ENCODE data around the gene INTS11. TPM values are rescaled to one million over a fixed set of nuclear protein-coding genes. Genes with fewer than 3 reads are reported as not detected.

The INTS11 gene
- total RNA-seq, 3 donors from 2014 or later (not counting 1 experiment from before 2014, with no cell fraction given), result 150 to 189 (median 181) TPM

- no peak overlapping the region for H3K27ac Mint-ChIP-seq
- peaks cover 15 to 31% of the 10 kb centered on the region in 2 donors for H3K4me1 Mint-ChIP-seq
- intact Hi-C loops (cut with micrococcal nuclease), result no loop called here
- Histone ChIP-seq H3K36me3 (ENCODE audit: control insufficient read depth, insufficient read depth, low read length) (peaks cover 27% of the 10 kb centered on the region), H3K27me3 (ENCODE audit: control insufficient read depth, insufficient read depth, low read length) (no peaks in the 10 kb centered on the region), H3K9me3 (ENCODE audit: control insufficient read depth, insufficient read depth, low read length) (no peaks in the 10 kb centered on the region), H3K27ac (ENCODE audit: low read length) (no peak overlapping the region), H3K4me3 (ENCODE audit: low read length) (no peak overlapping the region), H3K4me1 (ENCODE audit: control insufficient read depth, insufficient read depth, low read length) (peaks cover 9% of the 10 kb centered on the region)
- TF ChIP-seq CTCF (IDR thresholded peaks at IDR 0.05), result no peak
- 98% methylated on average over 8 of the region's 8 CpGs for WGBS (ENCODE audit: insufficient coverage)
- no peaks in the 10 kb centered on the region for H3K9me3 Mint-ChIP-seq
- H3K4me3 Mint-ChIP-seq, result no peak overlapping the region
- DNase-seq (no peak), ATAC-seq (no peak)
- H3K27me3 Mint-ChIP-seq (ENCODE audit: low read depth in 2 of 2), result no peaks in the 10 kb centered on the region
- H3K36me3 Mint-ChIP-seq, result no peaks in the 10 kb centered on the region
Observed at GRCh38 chr1:1262758-1263157, 61.7 kb downstream of the INTS11 start.

- ATAC-seq (no peak), DNase-seq (no peak)
- 98% methylated on average over 17 of the region's 17 CpGs for WGBS (ENCODE audit: insufficient coverage)
- intact Hi-C loops (cut with micrococcal nuclease), result no loop called here
- Mint-ChIP-seq H3K27me3 (ENCODE audit: low read depth in 2 of 2) (no peaks in the 10 kb centered on the region), H3K9me3 (no peaks in the 10 kb centered on the region), H3K4me1 (peaks cover 15 to 32% of the 10 kb centered on the region in 2 donors), H3K27ac (no peak overlapping the region), H3K36me3 (no peaks in the 10 kb centered on the region), H3K4me3 (no peak overlapping the region)
- Histone ChIP-seq H3K36me3 (ENCODE audit: control insufficient read depth, insufficient read depth, low read length) (peaks cover 23% of the 10 kb centered on the region), H3K4me3 (ENCODE audit: low read length) (no peak overlapping the region), H3K9me3 (ENCODE audit: control insufficient read depth, insufficient read depth, low read length) (no peaks in the 10 kb centered on the region), H3K27ac (ENCODE audit: low read length) (no peak overlapping the region), H3K27me3 (ENCODE audit: control insufficient read depth, insufficient read depth, low read length) (no peaks in the 10 kb centered on the region), H3K4me1 (ENCODE audit: control insufficient read depth, insufficient read depth, low read length) (peaks cover 9% of the 10 kb centered on the region)
- no peak for TF ChIP-seq CTCF (IDR thresholded peaks at IDR 0.05)
Observed at GRCh38 chr1:1262071-1262470, 62.4 kb downstream of the INTS11 start.

Other genes with a start within 250 kb of the INTS11 start
- 10 to 100 TPM; 19.6 to 25.1 (median 21.5) TPM for gene C1orf159, start 208.6 kb downstream of the INTS11 start, total RNA-seq
- 1 to 10 TPM in 2 of 3 donors, under 1 TPM in 1; 0.23 to 1.7 (median 1.7) TPM for gene TTLL10, start 150.8 kb downstream of the INTS11 start, total RNA-seq
- 10 to 100 TPM; 40.3 to 81.9 (median 54.7) TPM for gene TNFRSF18, start 118.1 kb downstream of the INTS11 start, total RNA-seq
- gene TNFRSF4, start 110.5 kb downstream of the INTS11 start, total RNA-seq, result 10 to 100 TPM; 14.3 to 26.5 (median 15.7) TPM
- gene SDF4, start 92.7 kb downstream of the INTS11 start, total RNA-seq, result 100 to 1,000 TPM; 176 to 211 (median 184) TPM
- gene B3GALT6, start 92.4 kb downstream of the INTS11 start, total RNA-seq, result 10 to 100 TPM; 13.7 to 16.5 (median 16.3) TPM
- 1 to 10 TPM; 2.6 to 4.1 (median 4.1) TPM for gene C1QTNF12, start 77.9 kb downstream of the INTS11 start, total RNA-seq
- 10 to 100 TPM; 66.0 to 84.2 (median 78.1) TPM for gene UBE2J2, start 50.8 kb downstream of the INTS11 start, total RNA-seq
- gene SCNN1D, start 44.2 kb downstream of the INTS11 start, total RNA-seq, result 10 to 100 TPM in 1 of 3 donors, 1 to 10 TPM in 2; 6.9 to 13.1 (median 9.4) TPM
- gene ACAP3, start 16.7 kb downstream of the INTS11 start, total RNA-seq, result 10 to 100 TPM; 56.1 to 59.7 (median 59.0) TPM
- gene PUSL1, start 16.1 kb downstream of the INTS11 start, total RNA-seq, result 10 to 100 TPM; 11.1 to 13.0 (median 12.9) TPM
- gene CPTP, start 142 bp upstream of the INTS11 start, total RNA-seq, result 10 to 100 TPM in 2 of 3 donors, 1 to 10 TPM in 1; 8.0 to 14.6 (median 12.3) TPM
- gene TAS1R3, start 6.6 kb upstream of the INTS11 start, total RNA-seq, result 1 to 10 TPM in 2 of 3 donors, under 1 TPM in 1; 0.66 to 1.4 (median 1.3) TPM
- gene DVL1, start 24.8 kb upstream of the INTS11 start, total RNA-seq, result 10 to 100 TPM; 33.8 to 41.9 (median 35.6) TPM
- gene MXRA8, start 33.9 kb upstream of the INTS11 start, total RNA-seq, result under 1 TPM in 1 of 3 donors, not detected in 2; 0.26 TPM
- 10 to 100 TPM; 60.0 to 76.3 (median 64.6) TPM for gene AURKAIP1, start 50.5 kb upstream of the INTS11 start, total RNA-seq
- gene CCNL2, start 74.7 kb upstream of the INTS11 start, total RNA-seq, result 100 to 1,000 TPM; 253 to 281 (median 274) TPM
- gene MRPL20, start 82.6 kb upstream of the INTS11 start, total RNA-seq, result 100 to 1,000 TPM in 1 of 3 donors, 10 to 100 TPM in 2; 90.9 to 111 (median 92.7) TPM
- not detected for gene ANKRD65, start 96.6 kb upstream of the INTS11 start, total RNA-seq
- gene VWA1, start 111.0 kb upstream of the INTS11 start, total RNA-seq, result not detected
- gene ATAD3C, start 125.0 kb upstream of the INTS11 start, total RNA-seq, result 1 to 10 TPM in 2 of 3 donors, under 1 TPM in 1; 0.13 to 2.2 (median 1.5) TPM
- 10 to 100 TPM; 31.9 to 52.4 (median 42.9) TPM for gene ATAD3B, start 147.1 kb upstream of the INTS11 start, total RNA-seq
- 10 to 100 TPM; 17.3 to 37.3 (median 22.2) TPM for gene ATAD3A, start 187.5 kb upstream of the INTS11 start, total RNA-seq
- gene TMEM240, start 216.0 kb upstream of the INTS11 start, total RNA-seq, result under 1 TPM; 0.35 to 1.00 (median 0.83) TPM